Activated T-helper 17 cell treated with anti-CD3 and anti-CD28 coated beads, Interleukin-2, amount 50 U/mL, for 72 hours (primary cell): ENCODE measurements around the gene C1QTNF6. TPM values are rescaled to one million over a fixed set of nuclear protein-coding genes. Genes with fewer than 3 reads are reported as not detected.
"Not testable (repeated sequence)": the region's sequence is repeated elsewhere in the genome, so short reads cannot be mapped to it uniquely, and the experiment has no call there.

Experiments used
- ATAC-seq: fragments of 150-1000 bp; cut with Tn5 transposase; replicated peaks from 2 replicates; pipeline ENCODE4 v1.10.0; 2021; ENCODE audit warnings: mild to moderate bottlenecking, moderate library complexity
- H3K27ac Mint-ChIP-seq: one replicate; pipeline ENCODE4 v1.8.0; 2022; ENCODE audit warnings: mixed read lengths
- H3K27me3 Mint-ChIP-seq: one replicate; pipeline ENCODE4 v1.8.0; 2022; ENCODE audit warnings: mixed read lengths
- H3K36me3 Mint-ChIP-seq: one replicate; pipeline ENCODE4 v1.8.0; 2022; ENCODE audit warnings: low read depth, mild to moderate bottlenecking, mixed read lengths
- H3K4me1 Mint-ChIP-seq: one replicate; pipeline ENCODE4 v1.8.0; 2022; ENCODE audit warnings: mixed read lengths
- H3K4me3 Mint-ChIP-seq: one replicate; pipeline ENCODE4 v1.8.0; 2022; ENCODE audit warnings: mild to moderate bottlenecking, mixed read lengths
- H3K9me3 Mint-ChIP-seq: one replicate; pipeline ENCODE4 v1.8.0; 2022; ENCODE audit warnings: mixed read lengths
- total RNA-seq, 2 donors: library from RNA; stranded (reverse); gene quantifications; one replicate each; pipeline ENCODE4 v1.2.3, GENCODE V29; 2022

The C1QTNF6 gene
- total RNA-seq = 10 to 100 TPM in 1 of 2 donors, 1 to 10 TPM in 1; 5.0 to 16.3 TPM

- H3K27me3 Mint-ChIP-seq = no peaks in the 10 kb centered on the region
- peak within 1 kb of the TSS; percentile 74 for H3K27ac Mint-ChIP-seq
- no peak within 1 kb of the TSS for H3K4me3 Mint-ChIP-seq
- H3K36me3 Mint-ChIP-seq = no peaks in the 10 kb centered on the region
- H3K9me3 Mint-ChIP-seq = no peaks in the 10 kb centered on the region
- no peak for ATAC-seq
- peaks cover 14% of the 10 kb centered on the region for H3K4me1 Mint-ChIP-seq
These were observed at the start of gene C1QTNF6 for GRCh38 chr22:37187891-37188761. TSS of gene C1QTNF6 (minus strand) at chr22:37188247. CDS start at chr22:37188213, 34 bp downstream.

GRCh38 chr22:37235897-37236607 lies 48.0 kb upstream of the C1QTNF6 start:
- Mint-ChIP-seq H3K4me1 (peaks cover 78% of the 10 kb centered on the region), H3K9me3 (no peaks in the 10 kb centered on the region), H3K36me3 (peaks cover 100% of the 10 kb centered on the region), H3K4me3 (peak overlapping the region; percentile 86), H3K27me3 (no peaks in the 10 kb centered on the region), H3K27ac (peak overlapping the region; percentile 89)
- no peak for ATAC-seq

- Mint-ChIP-seq H3K27me3 (no peaks in the 10 kb centered on the region), H3K4me1 (peaks cover 79% of the 10 kb centered on the region), H3K36me3 (peaks cover 100% of the 10 kb centered on the region), H3K4me3 (peak overlapping the region; percentile 86), H3K9me3 (no peaks in the 10 kb centered on the region), H3K27ac (peak overlapping the region; percentile 89)
- ATAC-seq = no peak
These were observed 47.0 kb upstream of the C1QTNF6 start for GRCh38 chr22:37234736-37235711.

GRCh38 chr22:37233751-37234631 lies 45.9 kb upstream of the C1QTNF6 start:
- no peak for ATAC-seq
- no peaks in the 10 kb centered on the region for H3K9me3 Mint-ChIP-seq
- H3K36me3 Mint-ChIP-seq = peaks cover 100% of the 10 kb centered on the region
- peak overlapping the region; percentile 86 for H3K4me3 Mint-ChIP-seq
- peaks cover 87% of the 10 kb centered on the region for H3K4me1 Mint-ChIP-seq
- no peaks in the 10 kb centered on the region for H3K27me3 Mint-ChIP-seq
- peak overlapping the region; percentile 89 for H3K27ac Mint-ChIP-seq

- peaks cover 100% of the 10 kb centered on the region for H3K36me3 Mint-ChIP-seq
- not testable (repeated sequence) for H3K27me3 Mint-ChIP-seq
These were observed 45.3 kb upstream of the C1QTNF6 start for GRCh38 chr22:37233371-37233750.

GRCh38 chr22:37232140-37232998 lies 44.3 kb upstream of the C1QTNF6 start:
- peaks cover 100% of the 10 kb centered on the region for H3K36me3 Mint-ChIP-seq
- ATAC-seq = no peak
- H3K4me1 Mint-ChIP-seq = peaks cover 78% of the 10 kb centered on the region
- H3K4me3 Mint-ChIP-seq = peak overlapping the region; percentile 86
- H3K27me3 Mint-ChIP-seq = no peaks in the 10 kb centered on the region
- H3K9me3 Mint-ChIP-seq = no peaks in the 10 kb centered on the region
- H3K27ac Mint-ChIP-seq = peak overlapping the region; percentile 91

More at GRCh38 chr22:37233371-37233750, 45.3 kb upstream of the C1QTNF6 start:
- H3K9me3 Mint-ChIP-seq, ATAC-seq: not testable (repeated sequence)
- Mint-ChIP-seq H3K27ac (peak overlapping the region; percentile 89), H3K4me1 (peaks cover 84% of the 10 kb centered on the region), H3K4me3 (peak overlapping the region; percentile 86)

- peaks cover 97% of the 10 kb centered on the region for H3K36me3 Mint-ChIP-seq
- peak overlapping the region; percentile 86 for H3K4me3 Mint-ChIP-seq
- H3K27ac Mint-ChIP-seq = peak overlapping the region; percentile 91
- peaks cover 71% of the 10 kb centered on the region for H3K4me1 Mint-ChIP-seq
- ATAC-seq = peak; percentile 35
- H3K9me3 Mint-ChIP-seq = no peaks in the 10 kb centered on the region
- H3K27me3 Mint-ChIP-seq = no peaks in the 10 kb centered on the region
These were observed 43.5 kb upstream of the C1QTNF6 start for GRCh38 chr22:37231406-37232139.

GRCh38 chr22:37230673-37231405 lies 42.8 kb upstream of the C1QTNF6 start:
- Mint-ChIP-seq H3K36me3 (peaks cover 97% of the 10 kb centered on the region), H3K4me1 (peaks cover 71% of the 10 kb centered on the region), H3K27me3 (no peaks in the 10 kb centered on the region), H3K4me3 (peak overlapping the region; percentile 86), H3K9me3 (no peaks in the 10 kb centered on the region), H3K27ac (peak overlapping the region; percentile 91)
- peak; percentile 68 for ATAC-seq

GRCh38 chr22:37229805-37230672 lies 42.0 kb upstream of the C1QTNF6 start:
- H3K27me3 Mint-ChIP-seq = no peaks in the 10 kb centered on the region
- peaks cover 97% of the 10 kb centered on the region for H3K36me3 Mint-ChIP-seq
- peak overlapping the region; percentile 86 for H3K4me3 Mint-ChIP-seq
- H3K9me3 Mint-ChIP-seq = no peaks in the 10 kb centered on the region
- ATAC-seq = peak; percentile 72
- peaks cover 71% of the 10 kb centered on the region for H3K4me1 Mint-ChIP-seq
- peak overlapping the region; percentile 91 for H3K27ac Mint-ChIP-seq

GRCh38 chr22:37229012-37229804 lies 41.2 kb upstream of the C1QTNF6 start:
- H3K27me3 Mint-ChIP-seq = no peaks in the 10 kb centered on the region
- no peaks in the 10 kb centered on the region for H3K9me3 Mint-ChIP-seq
- H3K36me3 Mint-ChIP-seq = peaks cover 97% of the 10 kb centered on the region
- peak; percentile 7 for ATAC-seq
- peak overlapping the region; percentile 86 for H3K4me3 Mint-ChIP-seq
- H3K4me1 Mint-ChIP-seq = peaks cover 72% of the 10 kb centered on the region
- peak overlapping the region; percentile 91 for H3K27ac Mint-ChIP-seq
